ENCODE data around the gene FBXW8. TPM values are rescaled to one million over a fixed set of nuclear protein-coding genes. Genes with fewer than 3 reads are reported as not detected.
A peak's percentile ranks its signal among the peaks of the same experiment; 100 is the strongest.

FBXW8 gene
- polyA plus RNA-seq, 4 donors: 23.3 to 27.8 (median 24.3) TPM

DNA sequence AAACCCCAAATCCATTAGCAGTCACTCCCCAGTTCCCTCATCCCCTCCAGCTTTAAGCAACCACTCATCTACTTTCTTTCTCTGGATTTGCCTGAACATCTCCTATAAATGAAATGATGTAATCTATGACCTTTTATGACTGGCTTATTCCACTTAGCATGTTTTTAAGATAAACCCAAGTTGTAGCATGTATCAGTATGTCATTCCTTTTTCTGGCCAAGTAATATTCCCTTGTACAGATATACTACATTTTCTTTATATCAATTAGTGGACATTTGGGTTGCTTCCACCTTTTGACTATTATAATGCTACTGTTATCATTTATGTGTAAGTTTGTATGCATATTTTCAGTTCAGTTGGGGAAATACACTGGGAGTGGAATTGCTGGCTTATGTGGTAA lies 105.1 kb downstream of the FBXW8 start:
- DNase-seq (ENCODE audit: low read depth in 4 of 4, low spot score in 2 of 4): no peak

GRCh38 chr12:117017807-117018206 lies 107.1 kb downstream of the FBXW8 start:
- no peak for DNase-seq (ENCODE audit: low read depth in 4 of 4, low spot score in 2 of 4)

- DNase-seq (ENCODE audit: low read depth in 4 of 4, low spot score in 2 of 4): no peak
Observed at GRCh38 chr12:117018276-117018675, 107.5 kb downstream of the FBXW8 start.

DNA sequence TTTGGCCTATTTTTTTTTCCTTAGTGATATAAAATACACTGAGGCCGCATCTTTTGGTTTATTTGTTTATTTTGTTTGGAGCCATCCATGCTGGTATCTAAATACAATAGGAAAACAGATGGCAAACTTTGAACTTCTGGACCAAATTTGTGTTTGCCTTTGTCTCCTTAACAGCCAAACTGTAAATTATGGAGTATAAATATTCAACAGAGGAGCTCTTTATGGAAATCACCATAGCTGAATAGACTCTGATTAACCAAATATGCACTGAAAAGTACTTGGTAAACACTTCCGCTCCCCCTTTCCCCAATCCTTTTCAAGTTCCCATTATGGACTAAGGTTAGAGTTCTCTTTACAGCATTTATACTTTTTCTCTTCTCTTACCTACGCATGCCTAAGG lies 107.9 kb downstream of the FBXW8 start:
- DNase-seq (ENCODE audit: low read depth in 4 of 4, low spot score in 2 of 4): no peak

DNA sequence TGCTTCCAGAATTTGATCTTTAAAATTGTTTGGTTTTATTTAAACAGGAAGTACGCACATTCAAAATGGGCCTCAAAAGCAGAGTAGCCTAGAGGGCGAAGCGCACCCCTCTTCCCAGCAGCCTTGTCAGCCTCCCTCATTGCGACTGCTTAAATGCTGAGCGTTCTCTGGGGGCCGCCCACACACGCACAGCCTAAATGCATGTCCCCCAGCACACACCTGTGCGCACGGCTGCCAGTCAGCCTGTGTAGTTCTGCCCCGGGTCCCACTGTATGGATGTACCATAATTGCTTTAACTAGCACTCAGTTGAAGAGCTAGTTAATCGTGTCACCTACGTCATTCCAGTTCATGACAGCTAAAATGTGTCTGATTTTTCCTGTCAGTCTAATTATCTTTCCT lies 109.1 kb downstream of the FBXW8 start:
- DNase-seq (ENCODE audit: low read depth in 4 of 4, low spot score in 2 of 4): no peak

- DNase-seq (ENCODE audit: low read depth in 4 of 4, low spot score in 2 of 4): no peak
Observed at GRCh38 chr12:117020536-117021220, 109.9 kb downstream of the FBXW8 start.

GRCh38 chr12:117022465-117022864 lies 111.7 kb downstream of the FBXW8 start:
- no peak for DNase-seq (ENCODE audit: low read depth in 4 of 4, low spot score in 2 of 4)

DNA sequence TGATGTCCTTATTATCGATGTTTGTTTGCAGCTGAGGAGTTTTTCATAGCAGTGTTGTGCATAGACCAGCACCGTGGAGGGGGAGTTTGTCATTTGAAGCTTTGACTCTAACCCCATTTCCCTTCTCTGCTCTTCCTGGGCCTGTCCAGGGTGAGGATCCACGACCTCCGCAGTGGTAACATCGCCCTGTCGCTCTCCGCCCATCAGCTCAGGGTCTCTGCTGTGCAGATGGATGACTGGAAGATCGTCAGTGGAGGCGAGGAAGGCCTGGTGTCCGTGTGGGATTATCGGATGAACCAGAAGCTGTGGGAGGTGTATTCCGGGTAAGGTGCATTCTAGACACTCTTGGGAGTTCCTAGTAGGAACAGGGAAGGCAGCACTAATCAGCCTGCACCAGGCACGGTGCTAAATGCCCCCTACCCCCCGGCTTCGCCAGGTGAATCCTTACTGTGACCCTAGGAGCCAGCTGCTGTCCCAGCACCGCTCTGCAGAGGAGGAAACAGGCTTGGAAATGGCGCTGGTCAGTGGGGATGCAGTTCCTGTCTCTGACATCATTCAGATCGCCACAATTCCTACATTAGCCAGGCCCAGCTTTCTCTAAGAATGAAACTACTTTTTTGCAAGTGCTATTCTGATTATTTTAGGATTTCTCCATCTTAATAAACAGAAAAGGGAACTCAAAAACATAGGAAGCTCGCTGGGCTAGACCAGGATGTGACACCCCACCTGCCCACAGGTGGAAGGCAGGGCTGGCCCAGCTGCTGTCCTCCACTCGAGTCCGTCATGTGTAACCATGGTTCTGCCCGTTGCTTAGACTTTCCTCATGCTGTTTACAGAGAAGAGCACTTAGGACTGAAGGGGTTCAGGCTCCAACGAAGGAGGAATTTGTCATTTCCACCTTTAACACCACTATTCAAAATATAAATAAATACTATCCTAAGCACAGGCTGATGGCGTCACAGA lies 113.5 kb downstream of the FBXW8 start:
- DNase-seq (ENCODE audit: low read depth in 4 of 4, low spot score in 2 of 4): no peak

- DNase-seq (ENCODE audit: low read depth in 4 of 4, low spot score in 2 of 4): no peak
Observed at GRCh38 chr12:117024961-117025480, 114.3 kb downstream of the FBXW8 start.

DNA sequence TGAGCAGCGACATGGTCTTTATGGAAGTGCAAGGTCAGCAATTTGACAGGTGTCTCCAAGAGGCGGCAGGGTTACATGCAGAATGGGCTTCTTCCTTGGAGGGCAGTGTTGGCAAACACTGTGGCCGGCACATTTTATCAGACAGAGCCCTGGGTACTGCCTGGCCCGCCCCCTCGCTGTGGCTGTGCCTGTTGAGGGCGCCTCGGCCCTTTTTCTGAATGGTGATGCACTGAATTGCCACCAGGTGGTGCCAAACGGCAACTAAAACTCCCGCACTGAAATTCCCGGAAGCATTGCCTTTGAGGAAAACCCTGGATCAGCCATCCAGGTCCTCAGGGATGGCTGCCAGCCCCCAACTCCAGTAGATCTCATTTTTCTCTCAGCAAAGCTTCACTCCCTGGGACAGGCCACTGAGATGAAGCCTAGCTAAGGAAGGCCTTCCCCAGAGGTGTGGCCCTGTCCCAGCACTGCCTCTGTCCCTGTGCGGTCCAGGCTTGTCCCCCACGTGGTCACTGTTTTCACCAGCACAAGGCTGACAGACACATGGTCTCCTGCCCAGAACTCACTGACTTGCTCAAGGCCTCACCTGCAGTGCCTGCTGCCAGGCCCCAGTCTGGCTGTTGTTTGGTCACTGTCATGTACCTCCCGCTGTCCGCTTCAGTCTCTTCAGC lies 114.9 kb downstream of the FBXW8 start:
- DNase-seq (ENCODE audit: low read depth in 4 of 4, low spot score in 2 of 4): peak in 2 of 4 donors; percentile 55 to 57

DNA sequence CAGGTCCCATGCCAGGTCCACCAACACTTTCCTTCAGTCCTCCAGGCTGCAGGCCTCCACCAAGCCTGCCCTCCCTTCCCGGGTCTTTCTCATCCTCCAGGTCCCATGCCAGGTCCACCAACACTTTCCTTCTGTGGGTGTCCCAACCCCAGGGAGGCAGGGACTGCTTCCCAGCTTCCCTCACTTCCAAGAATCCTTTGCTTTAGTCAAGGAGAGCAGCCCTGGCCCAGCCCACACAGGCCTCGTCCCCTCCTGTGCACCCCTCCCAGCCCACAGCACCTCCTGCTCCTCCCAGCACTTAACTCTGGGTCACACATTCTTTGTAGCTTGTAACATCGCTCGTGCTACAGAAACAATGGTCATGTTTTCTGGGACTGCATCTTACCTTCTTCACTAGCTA lies 115.6 kb downstream of the FBXW8 start:
- DNase-seq (ENCODE audit: low read depth in 4 of 4, low spot score in 2 of 4): no peak

DNA sequence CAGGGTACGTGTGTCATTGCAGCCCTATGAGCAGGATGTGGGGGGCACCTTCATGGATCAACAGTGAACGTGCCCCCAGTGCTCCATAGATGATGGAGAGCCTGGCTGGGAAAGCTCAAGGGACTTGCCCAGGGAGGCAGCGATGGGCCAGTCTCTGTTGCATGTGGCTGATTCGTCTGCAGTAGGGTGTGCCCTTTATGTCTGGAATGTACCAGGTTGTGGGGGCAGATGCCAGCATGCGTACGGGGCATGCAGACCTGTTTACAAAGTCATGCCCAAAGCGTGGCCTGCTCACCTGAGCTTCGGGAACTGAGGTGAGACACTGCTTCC lies 116.1 kb downstream of the FBXW8 start:
- DNase-seq (ENCODE audit: low read depth in 4 of 4, low spot score in 2 of 4): no peak

- DNase-seq (ENCODE audit: low read depth in 4 of 4, low spot score in 2 of 4): no peak
Observed at GRCh38 chr12:117027251-117028086, 116.7 kb downstream of the FBXW8 start.

- DNase-seq (ENCODE audit: low read depth in 4 of 4, low spot score in 2 of 4): no peak
Observed at GRCh38 chr12:117028254-117028653, 117.5 kb downstream of the FBXW8 start.

GRCh38 chr12:117030187-117030900 lies 119.6 kb downstream of the FBXW8 start:
- DNase-seq (ENCODE audit: low read depth in 4 of 4, low spot score in 2 of 4): no peak

DNA sequence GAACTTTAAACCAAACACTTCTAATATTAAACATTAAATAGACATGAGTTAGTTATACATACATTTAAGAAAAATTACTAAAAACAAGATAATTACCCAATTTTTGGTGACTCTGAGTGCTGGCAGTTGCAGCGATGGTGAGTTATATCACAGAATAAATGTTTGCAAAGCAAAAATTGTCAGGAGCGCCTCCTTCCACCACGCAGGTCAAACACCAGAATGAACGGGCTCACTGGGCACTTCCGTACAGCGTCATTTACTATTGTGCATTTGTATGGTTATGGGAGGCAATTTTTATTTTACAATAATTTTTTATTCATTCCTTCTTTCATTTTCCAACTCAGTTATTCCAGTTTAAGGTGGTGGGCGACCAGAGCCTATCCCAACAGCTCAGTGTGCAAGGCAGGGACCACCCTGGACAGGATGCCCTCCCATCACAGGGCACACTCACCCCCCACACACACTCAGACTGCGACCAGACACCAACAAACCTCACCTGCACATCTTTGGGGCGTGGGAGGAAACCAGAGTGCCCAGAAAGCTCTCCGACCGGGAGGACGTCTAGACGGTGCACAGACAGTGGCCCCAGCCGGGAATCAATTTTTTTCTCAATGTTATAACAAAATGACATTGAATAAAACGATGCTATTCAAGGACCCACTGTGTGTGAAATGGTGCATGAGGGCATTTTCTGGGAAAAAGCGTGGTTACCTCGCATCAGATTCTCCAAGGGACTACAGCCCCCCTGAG lies 121.3 kb downstream of the FBXW8 start:
- DNase-seq (ENCODE audit: low read depth in 4 of 4, low spot score in 2 of 4): no peak

GRCh38 chr12:117032593-117033381 lies 122.0 kb downstream of the FBXW8 start:
- peak in 1 of 4 donors; percentile 37 for DNase-seq (ENCODE audit: low read depth in 4 of 4, low spot score in 2 of 4)
